ENCODE measurements around the gene EMB.
"Not testable (repeated sequence)": the region's sequence is repeated elsewhere in the genome, so short reads cannot be mapped to it uniquely, and the experiment has no call there.

Gene EMB, protein sequence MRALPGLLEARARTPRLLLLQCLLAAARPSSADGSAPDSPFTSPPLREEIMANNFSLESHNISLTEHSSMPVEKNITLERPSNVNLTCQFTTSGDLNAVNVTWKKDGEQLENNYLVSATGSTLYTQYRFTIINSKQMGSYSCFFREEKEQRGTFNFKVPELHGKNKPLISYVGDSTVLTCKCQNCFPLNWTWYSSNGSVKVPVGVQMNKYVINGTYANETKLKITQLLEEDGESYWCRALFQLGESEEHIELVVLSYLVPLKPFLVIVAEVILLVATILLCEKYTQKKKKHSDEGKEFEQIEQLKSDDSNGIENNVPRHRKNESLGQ

DNA sequence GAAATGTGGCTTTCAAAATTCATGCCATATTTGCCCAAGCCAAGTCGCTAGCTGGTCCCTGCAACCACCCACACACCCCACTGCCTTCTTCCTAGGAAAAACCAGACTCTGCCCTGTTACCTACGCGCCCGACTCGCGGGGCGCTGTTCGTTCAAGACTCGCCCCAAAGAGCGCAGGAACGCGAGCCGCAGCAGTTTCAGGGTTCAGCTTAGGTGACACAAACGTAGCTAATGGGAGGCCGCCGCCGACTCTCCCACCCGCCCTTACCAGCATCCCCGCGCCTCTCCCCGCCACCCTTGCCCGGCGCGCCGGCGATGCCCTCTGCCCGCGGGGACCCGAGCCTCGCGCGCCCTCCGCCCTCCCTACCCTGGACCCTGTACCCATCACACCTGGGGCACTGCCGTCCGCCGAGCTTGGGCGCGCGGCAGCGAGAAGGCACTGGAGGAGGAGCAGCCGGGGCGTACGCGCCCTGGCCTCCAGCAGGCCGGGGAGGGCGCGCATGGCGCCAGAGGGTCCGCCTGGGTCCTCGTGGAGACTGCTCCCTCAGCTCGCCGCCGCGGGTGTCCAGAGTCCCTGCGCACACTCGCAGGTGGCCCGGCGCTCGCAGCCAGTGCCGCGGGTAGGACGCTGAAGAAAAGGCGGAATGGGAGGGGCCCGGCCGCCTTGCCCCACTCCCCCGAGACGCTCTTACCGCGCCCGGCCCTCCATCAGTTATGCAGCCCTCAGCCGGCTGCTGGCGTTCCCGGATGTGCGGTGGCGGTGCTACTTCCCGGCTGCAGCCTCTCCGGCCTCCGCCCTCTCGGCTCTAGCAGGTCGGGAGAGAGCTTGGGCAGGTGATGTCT lies at the start of gene EMB:
EMB (minus strand) TSS at position 638 of the 842 bp plus-strand sequence; CDS start at position 501, 137 bp downstream.
- DNase-seq = peak; percentile 72 to 86 (median 75)

DNA sequence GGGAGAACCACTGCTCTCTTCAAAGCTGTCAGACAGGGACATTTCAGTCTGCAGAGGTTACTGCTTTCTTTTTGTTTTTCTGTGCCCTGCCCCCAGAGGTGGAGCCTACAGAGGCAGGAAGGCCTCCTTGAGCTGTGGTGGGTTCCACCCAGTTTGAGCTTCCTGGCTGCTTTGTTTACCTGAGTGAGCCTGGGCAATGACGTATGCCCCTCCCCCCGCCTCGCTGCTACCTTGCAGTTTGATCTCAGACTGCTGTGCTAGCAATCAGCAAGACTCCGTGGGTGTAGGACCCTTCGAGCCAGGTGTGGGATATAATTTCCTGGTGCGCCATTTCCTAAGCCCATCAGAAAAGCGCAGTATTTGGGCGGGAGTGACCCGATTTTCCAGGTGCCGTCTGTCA lies 48.4 kb upstream of the EMB start:
- not testable (repeated sequence) for DNase-seq

DNA sequence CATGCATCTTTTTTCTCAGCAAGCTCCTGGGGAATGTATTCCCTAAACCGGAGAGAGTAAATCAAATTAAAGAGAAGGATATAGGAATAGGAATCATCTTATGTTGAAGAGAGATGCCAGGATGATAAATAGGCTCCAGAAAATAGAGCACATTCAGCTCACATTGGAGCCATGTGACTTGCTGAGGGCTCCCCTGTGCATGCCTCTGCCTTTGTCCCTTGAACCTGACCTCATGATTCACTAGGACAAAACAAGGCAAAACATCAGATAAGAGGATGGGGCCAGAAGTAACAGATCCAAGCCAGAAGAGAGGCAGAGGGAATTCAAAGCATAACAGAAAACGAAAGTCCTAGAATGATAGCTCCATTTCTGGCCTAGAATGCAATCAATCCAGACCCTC lies 37.7 kb upstream of the EMB start:
- DNase-seq = not testable (repeated sequence)

DNA sequence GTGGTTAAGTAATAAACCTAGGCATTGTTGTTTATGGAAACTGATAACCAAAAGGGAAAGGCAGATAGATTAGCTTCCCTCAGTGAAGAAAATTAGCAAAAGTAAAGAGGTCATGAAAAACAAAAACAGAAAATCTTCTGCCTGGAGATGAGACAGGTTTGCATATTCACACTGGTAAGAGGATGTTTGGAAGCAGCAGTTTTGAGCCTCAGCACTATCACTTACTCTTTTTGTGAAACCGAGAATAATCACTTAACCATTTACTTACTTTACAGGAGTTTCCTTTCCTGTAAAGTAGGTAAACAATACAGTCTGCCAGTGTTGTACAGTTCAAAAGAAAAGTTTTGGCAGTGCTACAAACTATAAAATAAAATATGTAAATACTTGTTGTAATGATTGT lies 35.5 kb upstream of the EMB start:
- DNase-seq = no peak

DNA sequence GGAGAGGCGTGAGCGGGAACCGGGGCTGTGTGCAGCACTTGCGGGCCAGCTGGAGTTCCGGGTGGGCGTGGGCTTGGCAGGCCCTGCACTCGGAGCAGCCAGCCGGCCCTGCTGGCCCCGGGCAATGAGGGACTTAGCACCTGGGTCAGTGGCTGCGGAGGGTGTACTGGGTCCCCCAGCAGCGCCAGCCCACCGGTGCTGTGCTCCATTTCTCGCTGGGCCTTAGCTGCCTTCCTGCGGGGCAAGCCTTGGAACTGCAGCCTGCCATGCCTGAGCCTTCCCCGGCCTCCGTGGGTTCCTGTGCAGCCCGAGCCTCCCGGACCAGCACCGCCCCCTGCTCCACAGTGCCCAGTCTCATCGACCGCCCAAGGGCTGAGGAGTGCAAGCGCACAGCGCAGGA lies 23.9 kb upstream of the EMB start:
- not testable (repeated sequence) for DNase-seq

DNA sequence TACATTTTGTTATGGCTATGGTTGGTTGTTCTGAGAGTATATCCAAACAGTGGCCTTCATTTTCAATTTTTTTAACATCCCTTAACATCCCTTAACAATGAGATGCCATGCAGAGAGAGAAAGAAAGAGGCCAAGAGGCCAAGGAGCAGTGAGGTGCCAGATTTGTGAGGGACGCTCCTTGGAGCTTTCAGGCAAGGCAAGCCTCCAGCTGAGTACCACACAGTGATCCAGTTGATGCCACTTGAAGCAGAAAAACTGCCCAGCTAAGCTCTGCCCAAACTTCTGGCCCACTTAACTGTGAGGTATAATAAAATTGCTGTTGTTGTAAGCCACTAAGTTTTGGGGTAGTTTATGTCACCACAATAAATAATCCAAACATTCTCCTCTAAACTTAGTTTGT lies 22.6 kb upstream of the EMB start:
- DNase-seq = no peak

DNA sequence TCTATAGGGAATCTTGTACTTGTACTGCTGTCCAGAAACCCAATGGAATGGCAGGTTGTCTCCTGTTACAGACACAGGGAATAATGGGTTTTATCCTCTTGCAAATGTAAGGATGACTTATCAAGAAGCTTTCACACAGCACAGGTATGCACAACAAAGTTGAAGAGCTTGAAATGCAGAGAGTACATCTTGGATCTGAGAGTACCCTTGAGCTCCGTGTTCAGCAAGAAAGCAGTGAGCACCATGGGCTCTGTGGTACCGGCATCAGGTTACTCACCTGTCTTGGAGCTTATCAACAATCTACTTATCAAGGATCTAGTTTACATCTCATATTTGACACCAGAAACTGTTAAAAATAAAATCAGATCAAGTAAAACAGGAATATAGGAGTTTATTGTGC lies 22.0 kb upstream of the EMB start:
- DNase-seq = no peak

DNA sequence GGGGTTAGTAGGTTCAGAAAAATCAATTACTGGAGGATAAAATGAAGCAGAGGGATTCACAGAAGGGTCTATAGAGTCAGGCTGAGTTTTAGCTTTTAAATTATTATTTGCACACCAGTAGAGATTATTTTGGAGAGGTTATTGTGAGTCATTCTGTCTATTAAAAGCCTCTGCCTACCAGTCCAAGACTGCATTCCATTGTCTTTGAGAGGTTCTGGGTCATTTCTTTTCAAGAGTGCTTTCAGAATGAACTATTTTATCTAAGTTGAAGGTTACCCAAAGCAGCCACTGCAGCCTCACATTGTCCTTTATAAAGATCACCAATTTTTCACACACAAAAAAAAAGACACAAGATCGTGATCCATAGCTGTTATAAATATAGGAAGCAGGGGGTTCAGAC lies 21.5 kb upstream of the EMB start:
- DNase-seq = not testable (repeated sequence)

DNA sequence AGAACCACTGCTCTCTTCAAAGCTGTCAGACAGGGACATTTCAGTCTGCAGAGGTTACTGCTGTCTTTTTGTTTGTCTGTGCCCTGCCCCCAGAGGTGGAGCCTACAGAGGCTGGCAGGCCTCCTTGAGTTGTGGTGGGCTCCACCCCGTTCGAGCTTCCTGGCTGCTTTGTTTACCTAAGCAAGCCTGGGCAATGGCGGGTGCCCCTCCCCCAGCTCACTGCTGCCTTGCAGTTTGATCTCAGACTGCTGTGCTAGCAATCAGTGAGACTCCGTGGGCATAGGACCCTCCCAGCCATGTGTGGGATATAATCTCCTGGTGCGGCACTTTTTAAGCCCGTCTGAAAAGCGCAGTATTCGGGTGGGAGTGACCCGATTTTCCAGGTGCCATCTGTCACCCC lies 17.3 kb upstream of the EMB start:
- not testable (repeated sequence) for DNase-seq

DNA sequence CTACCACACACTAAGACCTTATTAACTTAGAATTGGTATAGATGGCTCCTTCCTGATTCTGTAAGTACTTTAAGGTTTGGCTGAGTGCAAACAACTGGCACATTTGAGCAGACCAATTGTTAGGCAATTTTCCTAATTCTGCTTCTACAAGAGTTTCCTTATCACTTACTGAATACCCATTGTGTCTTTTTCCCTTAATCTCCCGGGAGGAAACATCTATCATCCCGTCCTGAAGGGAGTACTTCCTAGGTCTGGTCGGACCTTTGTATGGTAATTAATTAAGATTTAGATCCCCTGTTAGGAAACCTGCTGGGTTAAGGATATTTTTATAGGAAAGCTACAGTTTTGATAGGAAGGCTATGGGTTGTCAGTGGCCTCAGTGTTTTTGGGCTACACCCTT lies 8.2 kb upstream of the EMB start:
- DNase-seq = not testable (repeated sequence)

DNA sequence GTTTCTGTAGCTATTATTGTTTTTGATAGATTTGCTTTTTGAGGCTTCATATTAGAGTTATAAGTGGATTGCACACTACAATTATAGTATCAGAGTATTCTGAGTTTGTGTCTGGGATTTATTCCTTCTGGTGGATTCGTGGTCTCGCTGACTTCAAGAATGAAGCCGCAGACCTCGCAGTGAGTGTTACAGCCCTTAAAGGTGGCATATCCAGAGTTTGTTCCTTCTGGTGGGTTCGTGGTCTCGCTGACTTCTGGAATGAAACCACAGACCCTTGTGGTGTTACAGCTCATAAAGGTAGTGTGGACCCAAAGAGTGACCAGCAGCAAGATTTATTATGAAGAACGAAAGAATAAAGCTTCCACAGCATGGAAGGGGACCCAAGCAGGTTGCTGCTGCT lies 6.9 kb upstream of the EMB start:
- no peak for DNase-seq

DNA sequence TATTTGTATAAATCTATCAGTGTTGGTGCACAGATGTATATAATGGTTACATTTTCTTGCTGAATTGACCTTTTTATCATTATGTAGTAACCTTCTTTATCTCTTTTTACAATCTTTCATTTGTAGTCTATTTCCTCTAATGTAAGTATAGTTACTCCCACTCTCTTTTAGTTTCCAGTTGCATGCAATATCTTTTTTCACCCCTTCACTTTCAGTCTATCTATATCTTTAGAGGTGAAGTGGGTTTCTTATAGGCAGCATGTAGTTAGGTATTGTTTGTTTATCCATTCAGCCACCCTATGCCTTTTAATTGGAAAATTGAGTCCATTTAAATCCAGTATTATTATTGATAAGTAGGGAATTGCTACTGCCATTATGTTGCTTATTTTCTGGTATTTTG lies 6.1 kb upstream of the EMB start:
- no peak for DNase-seq

DNA sequence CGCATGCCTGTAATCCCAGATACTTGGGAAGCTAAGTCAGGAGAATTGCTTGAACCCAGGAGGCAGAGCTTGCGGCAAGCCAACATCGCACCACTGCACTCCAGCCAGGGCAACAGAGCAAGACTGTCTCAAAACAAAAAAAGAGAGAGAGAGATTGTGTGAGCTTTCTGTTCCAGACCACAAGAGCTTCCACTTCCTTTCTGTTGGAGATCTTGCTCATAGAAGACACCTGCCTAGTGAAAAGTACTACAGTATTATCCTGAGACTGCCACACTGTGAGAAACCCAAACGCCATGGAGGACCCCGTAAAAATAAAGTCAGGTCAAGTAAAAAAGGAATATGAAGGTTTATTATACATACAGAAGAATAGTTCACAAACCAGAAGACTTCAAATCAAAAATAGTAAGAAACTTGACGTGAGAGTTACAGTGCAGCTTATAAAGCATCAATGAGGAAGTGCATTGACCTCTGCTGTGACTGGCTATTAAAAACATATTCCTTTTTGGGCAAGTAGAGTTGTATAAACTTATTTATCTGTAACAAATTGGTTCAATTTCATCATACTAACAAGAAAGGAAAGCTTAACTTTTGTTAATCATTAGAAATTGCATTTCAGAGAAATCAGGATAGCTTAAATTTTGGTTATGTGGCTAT lies 4.3 kb upstream of the EMB start:
- DNase-seq = peak; percentile 11 to 34 (median 28)

DNA sequence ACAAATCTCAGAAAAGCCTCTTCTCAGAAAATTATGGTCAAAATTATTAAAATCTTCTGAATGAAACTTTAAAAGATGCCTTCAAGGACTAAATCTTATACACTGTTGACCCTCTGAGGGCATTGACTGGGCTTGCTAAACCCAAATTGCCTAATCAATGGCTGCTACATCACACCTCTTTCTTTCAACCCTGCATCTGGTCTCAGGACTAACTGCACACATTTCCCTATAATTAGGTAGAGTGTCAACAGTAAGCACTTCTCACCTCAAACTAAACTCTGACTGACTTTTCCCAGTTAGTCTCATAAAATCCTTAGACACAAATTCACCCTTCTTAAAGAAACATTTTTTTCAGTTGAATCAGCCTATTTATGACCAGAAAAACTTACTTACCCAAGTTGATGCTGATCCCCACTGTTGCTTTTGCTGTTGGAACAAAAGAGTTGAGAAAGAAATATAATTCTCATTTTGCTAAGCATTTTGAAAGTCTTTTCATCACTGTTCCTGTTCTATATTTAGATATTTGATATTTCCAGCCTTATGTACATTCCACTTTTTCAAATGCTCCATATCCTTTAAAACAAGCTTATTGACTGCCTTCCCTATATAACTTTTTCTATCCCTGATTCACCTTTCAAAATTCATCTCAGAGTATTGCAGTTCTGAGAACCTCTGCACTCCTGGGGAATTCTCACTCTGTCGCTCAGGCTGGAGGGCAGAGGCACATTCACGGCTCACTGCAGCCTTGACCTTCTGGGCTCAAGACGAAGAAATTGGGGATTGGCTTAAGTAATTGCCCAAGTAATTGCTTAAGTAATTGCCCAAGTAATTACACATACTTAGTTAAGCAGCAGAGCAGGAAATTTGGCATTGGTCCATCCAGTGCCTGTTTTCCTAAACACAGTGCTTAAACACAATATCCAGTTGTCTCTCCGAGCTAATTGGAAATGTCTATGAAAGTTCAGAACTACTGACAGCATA lies 1.8 kb upstream of the EMB start:
- DNase-seq = not testable (repeated sequence)

DNA sequence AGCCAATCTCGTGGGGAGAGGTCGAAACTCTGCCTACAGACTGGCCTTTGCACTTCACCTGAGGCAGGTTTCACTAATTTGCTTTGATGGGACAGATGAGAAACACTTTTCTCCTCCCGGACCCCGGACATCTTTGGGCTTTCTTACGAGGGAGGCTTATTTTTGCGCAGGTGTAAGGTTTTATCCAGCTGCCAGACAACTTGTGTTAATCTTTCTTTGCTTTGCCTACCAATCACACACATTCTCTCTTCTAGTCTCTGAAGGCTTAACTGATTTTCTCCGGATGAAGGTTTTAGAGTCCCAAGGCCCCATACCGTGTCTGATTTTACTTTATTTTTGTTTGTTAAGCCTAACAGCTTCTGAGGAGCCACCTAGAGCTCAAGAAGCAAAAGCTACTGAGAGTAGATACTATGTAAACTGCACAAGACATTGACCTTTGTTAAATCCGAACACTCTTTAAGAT lies 436 bp upstream of the EMB start:
- no peak for DNase-seq

DNA sequence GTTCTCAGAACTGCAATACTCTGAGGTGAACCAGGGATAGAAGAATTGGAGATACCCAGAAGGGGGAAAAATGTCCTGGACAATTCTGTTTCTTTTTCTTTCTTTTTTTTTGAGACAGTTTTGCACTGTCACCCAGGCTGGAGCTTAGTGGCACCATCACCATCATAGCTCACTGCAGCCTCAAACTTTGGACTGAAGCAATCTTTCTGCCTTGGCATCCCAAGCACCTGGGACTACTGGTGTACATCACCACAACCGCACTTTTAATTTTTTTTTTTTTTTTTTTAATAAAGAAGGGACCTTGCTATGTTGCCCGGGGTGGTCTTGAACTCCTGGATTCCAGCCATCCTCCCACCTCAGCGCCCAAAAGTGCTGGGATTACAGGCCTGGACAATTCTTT lies 1.9 kb downstream of the EMB start:
- DNase-seq = no peak

DNA sequence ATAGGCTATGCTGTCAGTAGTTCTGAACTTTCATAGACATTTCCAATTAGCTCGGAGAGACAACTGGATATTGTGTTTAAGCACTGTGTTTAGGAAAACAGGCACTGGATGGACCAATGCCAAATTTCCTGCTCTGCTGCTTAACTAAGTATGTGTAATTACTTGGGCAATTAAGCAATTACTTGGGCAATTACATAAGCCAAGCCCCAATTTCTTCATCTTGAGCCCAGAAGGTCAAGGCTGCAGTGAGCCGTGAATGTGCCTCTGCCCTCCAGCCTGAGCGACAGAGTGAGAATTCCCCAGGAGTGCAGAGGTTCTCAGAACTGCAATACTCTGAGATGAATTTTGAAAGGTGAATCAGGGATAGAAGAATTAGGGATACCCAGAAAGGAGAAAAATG lies 3.0 kb downstream of the EMB start:
- DNase-seq = peak in 2 of 3 donors; percentile 37 to 39

DNA sequence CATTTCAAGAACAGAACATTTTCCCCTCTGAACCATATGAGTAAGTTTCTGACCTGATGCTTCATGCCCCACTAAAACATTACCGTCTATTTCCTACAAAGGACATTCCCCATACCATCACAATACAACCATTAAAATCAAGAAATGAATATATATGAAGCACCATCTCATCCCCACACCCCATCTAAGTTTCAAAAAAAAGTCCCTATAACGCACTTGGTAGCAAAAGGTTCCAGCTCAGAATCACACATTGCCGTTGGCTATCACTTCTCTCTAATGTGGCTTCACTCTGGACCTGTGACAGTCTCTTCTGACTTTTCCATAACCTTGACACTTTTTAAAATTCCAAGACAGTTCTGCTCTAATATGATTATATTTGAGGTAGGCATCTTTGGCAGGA lies 5.9 kb downstream of the EMB start:
- DNase-seq = no peak

DNA sequence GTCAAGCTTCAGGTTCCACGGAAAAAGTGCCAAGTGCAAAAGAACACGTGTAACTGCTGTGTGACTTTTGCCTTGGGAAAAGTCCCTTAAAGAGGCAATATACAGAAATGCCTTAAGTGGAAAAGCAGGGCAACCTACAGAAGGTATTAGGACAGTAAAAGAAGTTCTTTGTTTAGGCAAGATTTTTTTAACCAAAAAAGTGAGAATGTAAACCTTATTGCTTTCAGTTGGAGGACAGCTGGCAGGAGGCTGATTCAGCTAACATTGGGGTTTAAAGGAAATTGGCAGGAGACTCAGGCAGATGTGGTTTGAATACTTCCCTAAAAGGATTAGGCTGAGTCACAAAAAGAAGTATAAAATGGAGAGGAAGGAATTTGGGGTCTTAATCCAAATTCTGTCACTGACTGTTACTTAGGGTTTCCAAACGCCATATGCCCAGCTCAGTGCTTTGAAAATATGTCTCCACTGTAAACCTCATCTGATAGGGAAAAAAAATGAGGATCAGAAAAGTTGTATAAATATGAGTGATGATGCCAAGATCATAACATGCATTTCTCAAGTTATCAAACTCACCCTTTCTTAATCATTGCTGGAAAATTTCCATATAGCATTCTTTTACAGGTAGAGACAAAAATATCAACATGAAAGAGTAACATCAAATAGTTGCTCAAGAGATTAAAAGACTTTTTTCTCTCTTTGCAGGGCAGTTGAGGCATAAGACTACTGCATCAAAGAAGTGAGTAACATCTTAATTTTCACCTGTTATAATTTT lies 9.8 kb downstream of the EMB start:
- peak in 1 of 3 donors; percentile 24 for DNase-seq

DNA sequence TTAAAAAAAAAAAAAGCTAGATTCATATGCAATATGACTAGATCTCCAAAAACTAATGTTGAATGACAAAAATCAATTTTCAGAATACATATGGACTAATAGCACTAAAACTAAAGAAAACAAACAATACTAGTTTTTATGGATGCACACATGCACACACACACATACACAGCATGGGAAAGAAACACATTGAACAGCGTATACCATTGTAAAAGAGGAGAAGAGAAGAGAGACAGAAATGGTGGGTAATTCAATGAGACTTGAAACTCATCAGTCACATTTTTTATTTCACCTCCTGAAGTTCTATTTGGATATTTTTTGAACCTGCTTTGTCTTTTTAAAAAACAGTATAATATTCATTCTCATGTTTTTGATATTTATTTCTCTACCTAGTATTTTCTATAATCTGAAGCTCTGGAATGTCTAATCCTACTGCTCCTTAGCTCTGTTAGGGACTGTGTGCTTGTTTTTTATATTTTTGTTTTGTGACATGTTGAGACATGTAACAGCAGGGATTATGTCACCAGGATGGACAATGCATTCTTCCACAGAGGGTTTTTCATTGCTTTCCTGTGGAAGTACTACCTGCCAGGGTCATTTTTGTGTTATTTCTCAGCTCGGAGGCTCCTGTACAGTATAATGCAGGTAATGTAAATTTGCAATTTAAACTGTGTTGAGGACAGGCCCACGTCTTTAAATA lies 17.8 kb downstream of the EMB start:
- not testable (repeated sequence) for DNase-seq
